HCT116 (cell line): Measurements from ENCODE around the gene STIM1.

Source experiments
- EZH2phosphoT487 ChIP-seq: fragments of 200-600 bp; IDR thresholded peaks from 2 replicates; pipeline ENCODE4 v1.6.1; 2018; ENCODE audit warnings: antibody characterized with exemption, borderline replicate concordance
- JUND ChIP-seq: IDR thresholded peaks from 2 replicates; pipeline ENCODE4 v1.6.1; 2012
- RAD21 ChIP-seq: IDR thresholded peaks from 2 replicates; pipeline ENCODE4 v1.6.1; 2012; ENCODE audit warnings: low read depth, mild to moderate bottlenecking
- SRF ChIP-seq: IDR thresholded peaks from 2 replicates; pipeline ENCODE4 v1.6.1; 2012; ENCODE audit warnings: low read depth
- ZFX ChIP-seq: fragments of 450-650 bp; IDR thresholded peaks from 2 replicates; pipeline ENCODE4 v1.6.1; 2017
- TF ChIP-seq, protein P1 (sequence below): IDR thresholded peaks from 2 replicates; pipeline ENCODE4 v1.6.1; 2011; ENCODE audit warnings: mild to moderate bottlenecking, low read length, moderate library complexity; ENCODE audit not compliant: insufficient replicate concordance; ENCODE audit errors: extremely low read depth
- TF ChIP-seq, protein P2 (sequence below), 3 experiments: fragments of 200-600 bp in 1 of 3; sonication (generic) in 1 of 3; IDR thresholded peaks in 2 of 3; conservative IDR thresholded peaks in 1 of 3; 2 replicates each; pipeline ENCODE4 v1.5.1; 2012 to 2017; ENCODE audit warnings: low read depth in 2 of 3, low read length in 2 of 3, antibody characterized with exemption in 1 of 3, borderline replicate concordance in 1 of 3, control low read depth in 1 of 3, mild to moderate bottlenecking in 1 of 3, mixed read lengths in 1 of 3, mixed run types in 1 of 3, moderate library complexity in 1 of 3; ENCODE audit not compliant: insufficient read depth in 1 of 3

DNA sequence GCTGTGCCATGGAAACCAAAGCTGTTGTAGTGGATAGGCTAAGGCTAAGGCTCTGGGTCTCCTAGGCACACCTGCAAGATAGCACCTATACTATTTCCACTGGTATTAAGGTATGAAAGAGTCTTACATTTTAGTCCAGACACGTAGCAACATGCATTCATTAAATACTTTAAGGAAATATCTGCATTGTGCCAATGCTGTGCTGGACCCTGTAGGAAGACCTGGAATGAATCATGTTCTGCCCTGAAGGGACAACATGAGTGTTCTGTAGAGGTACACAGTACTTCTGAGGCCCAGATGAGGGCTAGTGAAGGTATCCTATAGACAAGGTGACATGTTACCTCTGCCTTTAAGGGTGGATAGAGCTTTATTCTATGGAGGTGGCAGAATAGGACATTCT lies 204.0 kb downstream of the STIM1 start:
- TF ChIP-seq SRF (no peak), JUND (no peak), RAD21 (no peak), EZH2phosphoT487 (no peak), ZFX (no peak)
- TF ChIP-seq, protein P1, sequence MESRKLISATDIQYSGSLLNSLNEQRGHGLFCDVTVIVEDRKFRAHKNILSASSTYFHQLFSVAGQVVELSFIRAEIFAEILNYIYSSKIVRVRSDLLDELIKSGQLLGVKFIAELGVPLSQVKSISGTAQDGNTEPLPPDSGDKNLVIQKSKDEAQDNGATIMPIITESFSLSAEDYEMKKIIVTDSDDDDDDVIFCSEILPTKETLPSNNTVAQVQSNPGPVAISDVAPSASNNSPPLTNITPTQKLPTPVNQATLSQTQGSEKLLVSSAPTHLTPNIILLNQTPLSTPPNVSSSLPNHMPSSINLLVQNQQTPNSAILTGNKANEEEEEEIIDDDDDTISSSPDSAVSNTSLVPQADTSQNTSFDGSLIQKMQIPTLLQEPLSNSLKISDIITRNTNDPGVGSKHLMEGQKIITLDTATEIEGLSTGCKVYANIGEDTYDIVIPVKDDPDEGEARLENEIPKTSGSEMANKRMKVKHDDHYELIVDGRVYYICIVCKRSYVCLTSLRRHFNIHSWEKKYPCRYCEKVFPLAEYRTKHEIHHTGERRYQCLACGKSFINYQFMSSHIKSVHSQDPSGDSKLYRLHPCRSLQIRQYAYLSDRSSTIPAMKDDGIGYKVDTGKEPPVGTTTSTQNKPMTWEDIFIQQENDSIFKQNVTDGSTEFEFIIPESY, result no peak
- TF ChIP-seq, protein P2, sequence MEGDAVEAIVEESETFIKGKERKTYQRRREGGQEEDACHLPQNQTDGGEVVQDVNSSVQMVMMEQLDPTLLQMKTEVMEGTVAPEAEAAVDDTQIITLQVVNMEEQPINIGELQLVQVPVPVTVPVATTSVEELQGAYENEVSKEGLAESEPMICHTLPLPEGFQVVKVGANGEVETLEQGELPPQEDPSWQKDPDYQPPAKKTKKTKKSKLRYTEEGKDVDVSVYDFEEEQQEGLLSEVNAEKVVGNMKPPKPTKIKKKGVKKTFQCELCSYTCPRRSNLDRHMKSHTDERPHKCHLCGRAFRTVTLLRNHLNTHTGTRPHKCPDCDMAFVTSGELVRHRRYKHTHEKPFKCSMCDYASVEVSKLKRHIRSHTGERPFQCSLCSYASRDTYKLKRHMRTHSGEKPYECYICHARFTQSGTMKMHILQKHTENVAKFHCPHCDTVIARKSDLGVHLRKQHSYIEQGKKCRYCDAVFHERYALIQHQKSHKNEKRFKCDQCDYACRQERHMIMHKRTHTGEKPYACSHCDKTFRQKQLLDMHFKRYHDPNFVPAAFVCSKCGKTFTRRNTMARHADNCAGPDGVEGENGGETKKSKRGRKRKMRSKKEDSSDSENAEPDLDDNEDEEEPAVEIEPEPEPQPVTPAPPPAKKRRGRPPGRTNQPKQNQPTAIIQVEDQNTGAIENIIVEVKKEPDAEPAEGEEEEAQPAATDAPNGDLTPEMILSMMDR (IDR thresholded peaks at IDR 0.05 in 2 of 3, conservative IDR thresholded peaks at IDR 0.05 in 1 of 3; ENCODE audit: borderline replicate concordance in 1 of 3, insufficient read depth in 1 of 3, low read depth in 2 of 3, low read length in 2 of 3), result no peak
